OCI-LY1 (cell line): Measurements from ENCODE around the gene BACH2.
"Not testable (repeated sequence)": the region's sequence is repeated elsewhere in the genome, so short reads cannot be mapped to it uniquely, and the experiment has no call there.

Experiments
- H2AFZ ChIP-seq: fragments of 200-600 bp; sonication (generic), shearing (Covaris generic); 2 replicates; pipeline ENCODE4 v1.6.0; 2014; ENCODE audit warnings: antibody characterized with exemption, mild to moderate bottlenecking, low read length
- H3F3A ChIP-seq: fragments of 200-600 bp; sonication (generic), shearing (Covaris generic); 2 replicates; pipeline ENCODE4 v1.6.0; 2014; ENCODE audit warnings: mild to moderate bottlenecking, antibody characterized with exemption, low read length, moderate library complexity; ENCODE audit not compliant: insufficient read depth
- H3K27ac ChIP-seq: fragments of 200-600 bp; sonication (generic); 2 replicates; pipeline ENCODE4 v1.5.1; 2014; ENCODE audit warnings: low read length, mixed run types, mild to moderate bottlenecking, low read depth; ENCODE audit not compliant: poor library complexity, severe bottlenecking
- H3K27me3 ChIP-seq: fragments of 200-600 bp; sonication (generic); 2 replicates; pipeline ENCODE4 v1.6.0; 2014; ENCODE audit warnings: antibody characterized with exemption, mild to moderate bottlenecking, low read length, moderate library complexity; ENCODE audit not compliant: insufficient read depth
- H3K36me3 ChIP-seq: fragments of 200-600 bp; sonication (generic); 2 replicates; pipeline ENCODE4 v1.6.1; 2014; ENCODE audit warnings: mild to moderate bottlenecking, antibody characterized with exemption, low read length, moderate library complexity, mixed read lengths; ENCODE audit not compliant: insufficient read depth
- H3K4me1 ChIP-seq: fragments of 200-600 bp; sonication (generic); 2 replicates; pipeline ENCODE4 v1.5.1; 2014; ENCODE audit warnings: mild to moderate bottlenecking, low read length, moderate library complexity; ENCODE audit not compliant: insufficient read depth, severe bottlenecking
- H3K4me2 ChIP-seq: fragments of 200-600 bp; sonication (generic), shearing (Covaris generic); 2 replicates; pipeline ENCODE4 v1.6.1; 2014; ENCODE audit warnings: low read length
- H3K4me3 ChIP-seq: fragments of 200-600 bp; sonication (generic); 2 replicates; pipeline ENCODE4 v1.5.1; 2014; ENCODE audit warnings: low read length, low read depth, mild to moderate bottlenecking, mixed read lengths; ENCODE audit not compliant: poor library complexity, severe bottlenecking
- H3K79me2 ChIP-seq: fragments of 200-600 bp; shearing (Covaris generic); 2 replicates; pipeline ENCODE4 v1.6.1; 2016; ENCODE audit warnings: mixed run types, low read length, mixed read lengths; ENCODE audit not compliant: insufficient read depth
- H3K9ac ChIP-seq: fragments of 200-600 bp; sonication (generic), shearing (Covaris generic); 2 replicates; pipeline ENCODE4 v1.6.1; 2014; ENCODE audit warnings: mild to moderate bottlenecking, low read length, mixed read lengths
- H3K9me2 ChIP-seq: fragments of 200-600 bp; sonication (generic), shearing (Covaris generic); 2 replicates; pipeline ENCODE4 v1.6.1; 2014; ENCODE audit warnings: low read depth, mild to moderate bottlenecking, low read length, mixed read lengths
- H3K9me3 ChIP-seq: fragments of 200-600 bp; shearing (Covaris generic); 2 replicates; pipeline ENCODE4 v1.6.1; 2014; ENCODE audit warnings: low read length, mixed read lengths
- H4K20me1 ChIP-seq: fragments of 200-600 bp; sonication (generic), shearing (Covaris generic); 2 replicates; pipeline ENCODE4 v1.6.0; 2016; ENCODE audit warnings: mild to moderate bottlenecking, low read length; ENCODE audit not compliant: insufficient read depth
- EZH2 ChIP-seq: fragments of 200-600 bp; sonication (generic), shearing (Covaris generic); IDR thresholded peaks from 2 replicates; pipeline ENCODE4 v1.8.0; 2017; ENCODE audit warnings: borderline replicate concordance, mixed run types, mild to moderate bottlenecking, antibody characterized with exemption, low read length, moderate library complexity, mixed read lengths
- TF ChIP-seq, protein P1 (sequence below): fragments of 200-600 bp; sonication (generic), shearing (Covaris generic); IDR thresholded peaks from 2 replicates; pipeline ENCODE4 v1.5.1; 2017; ENCODE audit warnings: mild to moderate bottlenecking, antibody characterized with exemption, low read length, moderate library complexity, mixed read lengths

Gene BACH2

DNA sequence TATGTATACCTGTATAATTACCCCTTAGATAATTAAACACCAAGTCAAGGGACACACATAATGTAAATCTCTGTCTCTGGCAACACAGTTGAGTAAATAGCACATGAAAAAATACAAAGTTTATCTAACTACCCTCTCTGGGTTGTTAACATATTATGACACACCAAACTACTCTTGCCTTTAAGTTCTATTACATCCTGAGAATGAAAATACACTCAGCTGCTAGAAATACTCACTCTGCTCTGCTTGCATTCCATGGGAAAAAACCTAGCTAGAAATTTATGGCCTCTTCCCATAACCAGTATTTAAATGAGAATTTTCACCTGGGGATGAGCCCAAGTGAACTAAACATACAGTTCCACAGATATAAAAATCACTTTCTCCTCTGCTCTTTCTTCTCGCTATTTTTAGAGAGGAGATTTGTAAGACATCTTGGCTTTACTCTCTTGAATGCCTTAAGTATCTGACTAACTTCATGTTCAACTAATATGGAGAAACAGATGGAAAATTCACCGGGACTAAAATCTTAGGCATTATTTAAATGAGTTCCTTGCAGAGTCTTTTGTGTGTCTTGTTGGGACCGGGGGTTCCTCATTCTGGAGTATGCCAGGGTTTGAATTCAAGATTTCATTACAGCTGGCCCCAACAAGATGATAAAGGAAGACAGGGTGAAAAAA, 261.5 kb downstream of the BACH2 start:
- Histone ChIP-seq H3K9me3 (no peaks in the 10 kb centered on the region), H2AFZ (no peak overlapping the region), H4K20me1 (no peaks in the 10 kb centered on the region), H3K79me2 (peaks cover 59% of the 10 kb centered on the region), H3K27me3 (no peaks in the 10 kb centered on the region), H3K4me1 (no peaks in the 10 kb centered on the region), H3K27ac (no peak overlapping the region), H3K36me3 (peaks cover 71% of the 10 kb centered on the region), H3K4me2 (no peak overlapping the region), H3K9ac (no peak overlapping the region), H3K4me3 (no peak overlapping the region), H3F3A (no peaks in the 10 kb centered on the region), H3K9me2 (no peaks in the 10 kb centered on the region)
- TF ChIP-seq EZH2 = no peak
- TF ChIP-seq, protein P1, sequence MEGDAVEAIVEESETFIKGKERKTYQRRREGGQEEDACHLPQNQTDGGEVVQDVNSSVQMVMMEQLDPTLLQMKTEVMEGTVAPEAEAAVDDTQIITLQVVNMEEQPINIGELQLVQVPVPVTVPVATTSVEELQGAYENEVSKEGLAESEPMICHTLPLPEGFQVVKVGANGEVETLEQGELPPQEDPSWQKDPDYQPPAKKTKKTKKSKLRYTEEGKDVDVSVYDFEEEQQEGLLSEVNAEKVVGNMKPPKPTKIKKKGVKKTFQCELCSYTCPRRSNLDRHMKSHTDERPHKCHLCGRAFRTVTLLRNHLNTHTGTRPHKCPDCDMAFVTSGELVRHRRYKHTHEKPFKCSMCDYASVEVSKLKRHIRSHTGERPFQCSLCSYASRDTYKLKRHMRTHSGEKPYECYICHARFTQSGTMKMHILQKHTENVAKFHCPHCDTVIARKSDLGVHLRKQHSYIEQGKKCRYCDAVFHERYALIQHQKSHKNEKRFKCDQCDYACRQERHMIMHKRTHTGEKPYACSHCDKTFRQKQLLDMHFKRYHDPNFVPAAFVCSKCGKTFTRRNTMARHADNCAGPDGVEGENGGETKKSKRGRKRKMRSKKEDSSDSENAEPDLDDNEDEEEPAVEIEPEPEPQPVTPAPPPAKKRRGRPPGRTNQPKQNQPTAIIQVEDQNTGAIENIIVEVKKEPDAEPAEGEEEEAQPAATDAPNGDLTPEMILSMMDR = no peak

DNA sequence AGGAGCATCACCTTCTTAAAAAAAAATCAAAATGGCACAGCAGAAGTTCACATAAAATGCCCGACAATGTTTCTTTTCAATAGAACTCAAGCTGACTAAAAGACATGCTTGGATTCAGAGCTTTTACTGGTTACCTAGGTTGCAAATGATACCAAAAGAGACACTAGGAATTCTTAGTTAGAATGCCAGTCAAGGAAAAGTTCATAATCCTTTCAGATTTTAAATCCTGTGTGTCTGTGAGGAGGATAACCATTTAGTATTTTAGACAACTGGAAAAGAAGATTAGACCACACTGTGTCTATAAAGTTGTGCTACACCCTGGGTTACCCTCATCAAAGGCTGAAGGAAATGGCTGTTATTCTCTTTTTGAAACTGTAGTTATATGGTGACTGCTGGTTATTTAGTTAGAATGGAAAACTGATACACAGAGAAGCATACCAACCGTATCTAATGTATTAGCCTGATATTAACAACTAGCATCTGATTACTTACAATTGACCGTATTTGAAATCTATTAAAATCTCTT, 262.8 kb downstream of the BACH2 start:
- TF ChIP-seq EZH2 = no peak
- TF ChIP-seq, protein P1 = no peak
- Histone ChIP-seq H3K27ac (no peak overlapping the region), H3K79me2 (peaks cover 62% of the 10 kb centered on the region), H3K36me3 (peaks cover 69% of the 10 kb centered on the region), H3K9ac (no peak overlapping the region), H2AFZ (no peak overlapping the region), H3K9me2 (no peaks in the 10 kb centered on the region), H3K4me1 (no peaks in the 10 kb centered on the region), H3K4me2 (no peak overlapping the region), H3K4me3 (no peak overlapping the region), H3K9me3 (no peaks in the 10 kb centered on the region), H3K27me3 (no peaks in the 10 kb centered on the region), H4K20me1 (no peaks in the 10 kb centered on the region), H3F3A (no peaks in the 10 kb centered on the region)

DNA sequence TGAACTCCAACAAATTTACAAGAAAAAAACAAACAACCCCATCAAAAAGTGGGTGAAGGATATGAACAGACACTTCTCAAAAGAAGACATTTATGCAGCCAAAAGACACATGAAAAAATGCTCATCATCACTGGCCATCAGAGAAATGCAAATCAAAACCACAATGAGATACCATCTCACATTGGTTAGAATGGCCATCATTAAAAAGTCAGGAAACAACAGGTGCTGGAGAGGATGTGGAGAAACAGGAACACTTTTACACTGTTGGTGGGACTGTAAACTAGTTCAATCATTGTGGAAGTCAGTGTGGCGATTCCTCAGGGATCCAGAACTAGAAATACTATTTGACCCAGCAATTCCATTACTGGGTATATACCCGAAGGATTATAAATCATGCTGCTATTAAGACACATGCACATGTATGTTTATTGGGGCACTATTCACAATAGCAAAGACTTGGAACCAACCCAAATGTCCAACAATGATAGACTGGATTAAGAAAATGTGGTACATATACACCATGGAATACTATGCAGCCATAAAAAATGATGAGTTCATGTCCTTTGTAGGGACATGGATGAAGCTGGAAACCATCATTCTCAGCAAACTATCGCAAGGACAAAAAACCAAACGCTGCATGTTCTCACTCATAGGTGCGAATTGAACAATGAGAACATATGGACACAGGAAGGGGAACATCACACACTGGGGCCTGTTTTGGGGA, 264.0 kb downstream of the BACH2 start:
- H3K4me2 ChIP-seq, H3K27me3 ChIP-seq, H3K9me2 ChIP-seq, H3F3A ChIP-seq, H3K27ac ChIP-seq, H2AFZ ChIP-seq, H3K4me1 ChIP-seq, H3K4me3 ChIP-seq, H3K9ac ChIP-seq, H3K9me3 ChIP-seq, H4K20me1 ChIP-seq: not testable (repeated sequence)
- Histone ChIP-seq H3K79me2 (peaks cover 62% of the 10 kb centered on the region), H3K36me3 (peaks cover 71% of the 10 kb centered on the region)
